ENCODE results near the gene PIK3CD.

DNA sequence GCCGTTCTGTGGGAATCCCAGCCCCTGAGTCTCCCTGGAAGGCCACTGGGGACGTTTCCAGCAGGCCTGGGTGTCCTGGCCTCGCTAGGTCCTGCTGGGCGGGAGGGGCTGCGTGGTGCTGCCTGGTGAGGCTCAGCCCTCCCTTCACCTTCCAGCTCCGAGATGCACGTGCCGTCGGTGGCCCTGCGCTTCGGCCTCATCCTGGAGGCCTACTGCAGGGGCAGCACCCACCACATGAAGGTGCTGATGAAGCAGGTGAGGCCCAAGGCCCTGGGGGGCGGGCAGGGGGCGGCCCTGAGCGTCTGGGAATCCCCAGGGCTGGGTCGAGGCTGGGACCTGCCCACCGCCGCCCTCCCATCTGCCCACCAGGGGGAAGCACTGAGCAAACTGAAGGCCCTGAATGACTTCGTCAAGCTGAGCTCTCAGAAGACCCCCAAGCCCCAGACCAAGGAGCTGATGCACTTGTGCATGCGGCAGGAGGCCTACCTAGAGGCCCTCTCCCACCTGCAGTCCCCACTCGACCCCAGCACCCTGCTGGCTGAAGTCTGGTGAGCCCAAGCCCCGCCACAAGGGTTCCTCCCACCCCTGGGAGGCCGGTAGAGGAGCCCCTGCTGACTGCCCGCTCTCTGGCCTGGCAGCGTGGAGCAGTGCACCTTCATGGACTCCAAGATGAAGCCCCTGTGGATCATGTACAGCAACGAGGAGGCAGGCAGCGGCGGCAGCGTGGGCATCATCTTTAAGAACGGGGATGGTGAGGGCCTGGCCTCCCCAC, 70.3 kb downstream of the PIK3CD start:
- TF ChIP-seq RAD21 (IDR thresholded peaks at IDR 0.05) (peak in 1 of 2 donors; percentile 37), REST (IDR thresholded peaks at IDR 0.05) (no peak), GABPA (IDR thresholded peaks at IDR 0.05 in 1 of 2, conservative IDR thresholded peaks at IDR 0.05 in 1 of 2) (no peak), YY1 (IDR thresholded peaks at IDR 0.05) (no peak), ZBTB33 (IDR thresholded peaks at IDR 0.05) (no peak), MAX (IDR thresholded peaks at IDR 0.05) (no peak), TAF1 (conservative IDR thresholded peaks at IDR 0.05) (no peak)
- TF ChIP-seq, protein P1, sequence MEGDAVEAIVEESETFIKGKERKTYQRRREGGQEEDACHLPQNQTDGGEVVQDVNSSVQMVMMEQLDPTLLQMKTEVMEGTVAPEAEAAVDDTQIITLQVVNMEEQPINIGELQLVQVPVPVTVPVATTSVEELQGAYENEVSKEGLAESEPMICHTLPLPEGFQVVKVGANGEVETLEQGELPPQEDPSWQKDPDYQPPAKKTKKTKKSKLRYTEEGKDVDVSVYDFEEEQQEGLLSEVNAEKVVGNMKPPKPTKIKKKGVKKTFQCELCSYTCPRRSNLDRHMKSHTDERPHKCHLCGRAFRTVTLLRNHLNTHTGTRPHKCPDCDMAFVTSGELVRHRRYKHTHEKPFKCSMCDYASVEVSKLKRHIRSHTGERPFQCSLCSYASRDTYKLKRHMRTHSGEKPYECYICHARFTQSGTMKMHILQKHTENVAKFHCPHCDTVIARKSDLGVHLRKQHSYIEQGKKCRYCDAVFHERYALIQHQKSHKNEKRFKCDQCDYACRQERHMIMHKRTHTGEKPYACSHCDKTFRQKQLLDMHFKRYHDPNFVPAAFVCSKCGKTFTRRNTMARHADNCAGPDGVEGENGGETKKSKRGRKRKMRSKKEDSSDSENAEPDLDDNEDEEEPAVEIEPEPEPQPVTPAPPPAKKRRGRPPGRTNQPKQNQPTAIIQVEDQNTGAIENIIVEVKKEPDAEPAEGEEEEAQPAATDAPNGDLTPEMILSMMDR (IDR thresholded peaks at IDR 0.05; ENCODE audit: low read depth, low read length, missing input control): peak; percentile 35

All from liver (tissue), 3 donors.